GM10248 (cell line): Measurements from ENCODE around the gene FOXL1.

Source experiments
- CTCF ChIA-PET: fragments of 300-600 bp; sonication (Branson Sonifier 250); formaldehyde crosslinking; extraction: SDS; loops from one replicate; lab custom pipeline; 2021; ENCODE audit warnings: antibody characterized with exemption; lab: Yijun Ruan, JAX
- POLR2A ChIA-PET: fragments of 350-650 bp; sonication (Branson Sonifier 250); formaldehyde crosslinking; extraction: SDS; loops from one replicate; lab custom pipeline; 2020; ENCODE audit warnings: antibody characterized with exemption; lab: Yijun Ruan, JAX
- DNase-seq: peaks from one replicate; pipeline ENCODE4 v3.0.0; 2012; ENCODE audit errors: extremely low spot score
- CTCF ChIP-seq: IDR thresholded peaks from 2 replicates; pipeline ENCODE4 v1.5.1; 2012; ENCODE audit warnings: mild to moderate bottlenecking, low read depth; ENCODE audit errors: extremely low read depth, missing control alignments, control extremely low read depth

The FOXL1 gene

GRCh38 chr16:86572041-86572521 is 6.3 kb upstream of the FOXL1 start:
- ChIA-PET POLR2A (no interaction called here), CTCF (interaction anchor here (1.1 to 1.5 kb wide), 2 partner anchors 53 to 491 kb away, joined by 3 read pairs; no protein-coding TSS in a partner anchor)
- no peak for TF ChIP-seq CTCF
- no peak for DNase-seq

DNA sequence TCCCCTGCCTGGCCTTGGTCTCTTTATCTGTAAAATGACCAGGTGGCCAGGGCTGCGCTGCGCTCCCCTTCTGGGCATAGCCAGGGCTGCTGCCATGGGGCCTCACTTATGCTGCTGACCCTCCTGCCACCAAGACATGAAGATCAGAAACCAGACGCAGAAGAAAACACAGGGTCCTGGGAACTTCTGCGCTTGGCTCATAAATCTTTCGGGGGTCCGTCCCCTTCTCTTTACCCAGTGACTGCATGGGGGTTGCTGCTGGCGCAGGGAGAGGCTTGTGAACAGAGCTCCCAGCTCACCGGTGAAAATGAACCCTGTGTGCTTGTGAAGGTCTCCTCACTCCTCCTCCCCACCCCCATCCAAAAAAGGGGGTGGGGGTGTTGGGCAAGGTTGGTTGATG is 5.7 kb upstream of the FOXL1 start:
- ChIA-PET POLR2A (no interaction called here), CTCF (interaction anchor here (1.1 to 1.4 kb wide), 2 partner anchors 8 to 490 kb away, joined by 3 to 5 read pairs; no protein-coding TSS in a partner anchor)
- no peak for DNase-seq
- TF ChIP-seq CTCF = no peak

- ChIA-PET POLR2A (no interaction called here), CTCF (interaction anchor here (1.1 to 1.4 kb wide), 2 partner anchors 9 to 489 kb away, joined by 3 to 5 read pairs; no protein-coding TSS in a partner anchor)
- TF ChIP-seq CTCF = no peak
These were observed 5.1 kb upstream of the FOXL1 start for GRCh38 chr16:86573215-86573614.

DNA sequence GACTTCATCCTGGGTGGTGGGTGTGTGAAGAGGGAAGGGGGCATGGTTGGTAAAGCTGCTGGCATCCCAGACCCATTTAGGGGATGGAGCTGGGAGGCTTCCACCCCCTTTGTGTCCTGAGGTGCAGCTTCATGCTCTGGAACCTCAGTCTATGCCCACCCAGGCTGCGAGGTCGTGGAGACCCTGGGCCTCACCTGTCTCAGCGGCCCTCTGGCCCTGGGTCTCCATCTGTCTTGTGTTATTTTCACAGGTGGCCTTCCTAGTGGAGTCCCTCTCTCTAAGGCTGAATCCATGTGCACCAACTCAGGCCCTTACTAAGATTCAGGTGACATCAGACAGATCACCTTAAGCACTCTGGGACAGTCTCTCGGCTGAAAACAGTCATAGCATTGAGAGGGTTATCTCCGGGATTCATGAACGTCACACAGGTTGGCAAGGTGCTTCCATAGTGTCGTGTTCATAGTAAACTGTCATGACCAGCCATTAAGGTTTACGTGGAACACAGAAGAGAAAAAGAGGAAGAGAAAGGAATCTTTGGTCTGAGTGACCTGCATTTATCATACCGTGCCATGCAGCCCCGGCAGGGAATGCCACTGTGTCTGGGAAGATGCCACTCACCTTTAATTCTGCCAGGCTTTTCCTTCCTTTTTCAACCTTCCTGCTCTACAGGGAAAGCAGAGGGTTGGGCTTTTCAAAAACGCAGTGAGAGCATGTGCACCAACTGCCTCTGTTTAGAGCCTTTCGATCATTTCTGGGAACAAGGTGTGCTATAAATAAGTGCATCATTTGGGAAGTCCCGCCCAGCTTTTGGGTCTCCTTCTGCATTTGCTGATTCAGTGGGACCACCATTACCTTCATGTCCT is 4.5 kb upstream of the FOXL1 start:
- no peak for DNase-seq
- POLR2A ChIA-PET = no interaction called here
- TF ChIP-seq CTCF = no peak
- CTCF ChIA-PET = interaction anchor here (1.4 kb wide), 1 partner anchor 9 kb away, joined by 5 read pairs; no protein-coding TSS in a partner anchor

More at GRCh38 chr16:86573215-86573614, 5.1 kb upstream of the FOXL1 start:
- DNase-seq = no peak

DNA sequence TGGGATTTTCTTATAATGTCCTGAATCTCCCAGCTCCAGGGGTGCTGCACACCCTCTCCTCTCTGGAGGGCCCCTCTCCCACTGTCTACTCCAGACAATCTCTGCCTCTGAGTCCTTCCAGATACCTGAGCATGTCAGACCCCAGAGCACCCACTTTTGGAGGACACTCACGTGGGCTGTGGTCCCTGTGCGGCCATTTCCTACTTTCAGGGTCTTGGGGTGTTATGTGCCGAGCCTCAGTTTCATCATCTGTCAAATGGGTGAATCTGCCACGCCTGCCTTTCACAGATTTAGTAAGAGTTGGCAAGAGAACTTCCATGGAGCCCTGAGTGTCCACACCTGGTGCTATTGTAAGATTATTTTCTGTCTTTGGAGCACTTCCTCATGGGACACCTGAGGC is 3.7 kb upstream of the FOXL1 start:
- TF ChIP-seq CTCF = no peak
- DNase-seq = no peak
- CTCF ChIA-PET = no interaction called here
- POLR2A ChIA-PET = no interaction called here

DNA sequence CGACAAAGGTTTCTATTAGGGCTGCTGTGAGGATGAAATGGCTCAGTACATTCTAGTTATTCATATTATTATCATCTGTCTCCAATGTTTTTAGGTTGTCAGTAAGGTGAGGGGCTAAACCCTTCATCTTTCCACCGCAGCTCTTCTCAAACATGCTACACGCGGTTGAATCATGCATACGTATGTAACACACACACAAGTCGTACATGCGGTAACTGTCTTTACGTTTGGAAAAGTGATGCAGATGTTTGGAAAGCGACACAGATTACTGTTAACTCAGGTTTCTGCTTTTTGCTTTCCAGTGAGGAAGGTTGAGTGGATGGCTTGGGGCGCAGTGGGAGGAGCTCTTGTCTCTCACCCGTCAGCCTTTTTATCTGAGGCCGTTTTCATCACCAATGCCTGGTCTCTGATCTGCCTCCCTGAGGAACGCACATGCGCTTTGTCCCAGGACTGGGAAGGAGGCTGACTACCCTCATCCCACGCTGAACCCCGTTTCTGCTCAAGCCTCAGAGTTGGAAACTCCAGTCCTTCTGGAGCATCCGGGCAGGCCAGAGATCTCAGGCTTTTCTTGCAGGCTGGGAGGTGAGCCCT is 3.2 kb upstream of the FOXL1 start:
- CTCF ChIA-PET = no interaction called here
- POLR2A ChIA-PET = no interaction called here
- no peak for DNase-seq
- no peak for TF ChIP-seq CTCF
